HAP-1 (cell line): ENCODE results near the gene AP5Z1.

Experiments used
- DNase-seq, 2 experiments: peaks; one replicate each; pipeline ENCODE4 v3.0.0-alpha.2; 2016 to 2020; ENCODE audit warnings: low spot score in 2 of 2
- H3K27me3 ChIP-seq: fragments of 250-450 bp; sonication (Bioruptor Pico); 2 replicates; pipeline ENCODE4 v1.5.1; 2020; ENCODE audit warnings: low read depth, mild to moderate bottlenecking, moderate library complexity
- H3K36me3 ChIP-seq: fragments of 250-450 bp; sonication (Bioruptor Pico); replicated peaks from 2 replicates; pipeline ENCODE4 v1.5.1; 2020; ENCODE audit warnings: mild to moderate bottlenecking
- H3K4me1 ChIP-seq: fragments of 250-450 bp; sonication (Bioruptor Pico); 2 replicates; pipeline ENCODE4 v1.5.1; 2020; ENCODE audit warnings: mild to moderate bottlenecking
- H3K4me3 ChIP-seq: fragments of 250-450 bp; sonication (Bioruptor Pico); 2 replicates; pipeline ENCODE4 v1.5.1; 2020; ENCODE audit warnings: mild to moderate bottlenecking, moderate library complexity
- H3K9me3 ChIP-seq: fragments of 250-450 bp; sonication (Bioruptor Pico); 2 replicates; pipeline ENCODE4 v1.5.1; 2020; ENCODE audit warnings: mild to moderate bottlenecking, moderate library complexity
- in situ Hi-C: fragments of 300-500 bp; cut with MboI; formaldehyde crosslinking; loops from 3 replicates; pipeline ENCODE4 v1.14.3; 2020; ENCODE audit warnings: low sequenced_read_pairs, inconsistent platforms, mixed read lengths

The AP5Z1 gene, protein sequence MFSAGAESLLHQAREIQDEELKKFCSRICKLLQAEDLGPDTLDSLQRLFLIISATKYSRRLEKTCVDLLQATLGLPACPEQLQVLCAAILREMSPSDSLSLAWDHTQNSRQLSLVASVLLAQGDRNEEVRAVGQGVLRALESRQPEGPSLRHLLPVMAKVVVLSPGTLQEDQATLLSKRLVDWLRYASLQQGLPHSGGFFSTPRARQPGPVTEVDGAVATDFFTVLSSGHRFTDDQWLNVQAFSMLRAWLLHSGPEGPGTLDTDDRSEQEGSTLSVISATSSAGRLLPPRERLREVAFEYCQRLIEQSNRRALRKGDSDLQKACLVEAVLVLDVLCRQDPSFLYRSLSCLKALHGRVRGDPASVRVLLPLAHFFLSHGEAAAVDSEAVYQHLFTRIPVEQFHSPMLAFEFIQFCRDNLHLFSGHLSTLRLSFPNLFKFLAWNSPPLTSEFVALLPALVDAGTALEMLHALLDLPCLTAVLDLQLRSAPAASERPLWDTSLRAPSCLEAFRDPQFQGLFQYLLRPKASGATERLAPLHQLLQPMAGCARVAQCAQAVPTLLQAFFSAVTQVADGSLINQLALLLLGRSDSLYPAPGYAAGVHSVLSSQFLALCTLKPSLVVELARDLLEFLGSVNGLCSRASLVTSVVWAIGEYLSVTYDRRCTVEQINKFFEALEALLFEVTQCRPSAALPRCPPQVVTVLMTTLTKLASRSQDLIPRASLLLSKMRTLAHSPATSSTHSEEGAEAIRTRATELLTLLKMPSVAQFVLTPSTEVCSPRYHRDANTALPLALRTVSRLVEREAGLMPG

DNA sequence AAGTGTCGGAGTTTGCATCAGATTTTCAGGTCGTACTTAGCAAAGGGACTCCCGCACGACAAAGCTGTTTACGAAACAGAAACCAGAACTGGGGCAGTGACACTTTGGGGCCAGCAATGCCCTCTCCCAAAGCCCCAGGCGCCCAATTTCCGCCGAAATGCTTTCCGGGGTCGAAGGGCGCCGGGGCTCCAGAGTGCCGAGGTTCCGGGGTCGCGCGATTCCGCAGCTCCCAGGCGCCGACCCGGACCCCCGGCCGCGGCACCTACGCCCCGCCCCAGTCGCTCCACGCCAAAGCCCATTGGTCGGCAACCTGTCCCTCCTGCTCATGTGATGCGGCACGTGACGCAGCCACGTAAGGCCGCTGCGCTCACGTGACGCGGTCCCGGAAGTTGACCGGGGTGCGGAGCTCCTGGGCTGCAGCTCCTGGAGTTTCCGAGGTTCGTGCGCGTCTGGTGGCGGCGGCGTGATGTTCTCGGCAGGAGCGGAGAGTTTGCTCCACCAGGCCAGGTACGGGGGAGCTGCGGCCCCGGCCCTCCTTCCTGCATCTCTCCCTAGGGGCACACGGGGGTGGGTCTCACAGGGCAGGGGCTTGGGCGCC, at the start of gene AP5Z1:
AP5Z1 (plus strand) TSS at position 374 of the 598 bp plus-strand sequence; CDS start at position 467, 93 bp downstream.
- H3K36me3 ChIP-seq: no peaks in the 10 kb centered on the region; the same call in 1 of the 2 replicates
- H3K27me3 ChIP-seq: no peaks in the 10 kb centered on the region
- in situ Hi-C loops: no loop called here
- H3K4me1 ChIP-seq: no peaks in the 10 kb centered on the region
- H3K4me3 ChIP-seq: peak within 1 kb of the TSS; percentile 92
- no peaks in the 10 kb centered on the region for H3K9me3 ChIP-seq
- peak; percentile 89 to 97 for DNase-seq

DNA sequence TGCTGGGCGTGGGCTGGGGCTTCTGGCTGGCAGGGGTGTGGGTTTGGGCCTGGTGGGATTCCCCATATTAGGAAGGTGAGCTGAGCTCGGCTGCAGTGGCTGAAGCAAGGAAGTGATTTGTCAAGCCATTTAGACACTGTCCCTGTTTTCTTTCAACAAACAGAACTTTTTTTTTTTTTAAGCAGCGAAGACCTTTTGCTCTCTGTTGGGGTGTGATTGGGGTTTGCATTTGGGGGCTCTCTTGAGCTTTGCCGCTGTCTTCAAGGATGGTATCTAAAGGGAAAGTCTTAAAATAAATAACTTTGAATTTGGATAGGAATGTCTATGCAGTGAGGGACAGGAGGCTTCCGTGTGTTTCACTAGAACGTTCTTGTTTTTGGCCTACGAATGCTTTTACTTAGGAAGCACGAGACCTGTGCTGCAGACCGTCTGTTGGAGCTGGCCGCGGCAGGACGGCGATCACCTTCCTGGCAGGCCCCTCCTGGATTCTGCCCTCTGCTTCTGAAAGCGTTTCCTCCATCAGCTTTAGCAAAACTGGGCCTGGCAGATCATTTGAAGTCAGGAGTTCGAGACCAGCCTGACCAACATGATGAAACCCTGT, 49.5 kb upstream of the AP5Z1 start:
- Histone ChIP-seq H3K36me3 (peaks cover 5% of the 10 kb centered on the region; the same call in 1 of the 2 replicates), H3K4me3 (no peak overlapping the region), H3K27me3 (no peaks in the 10 kb centered on the region), H3K9me3 (no peaks in the 10 kb centered on the region), H3K4me1 (no peaks in the 10 kb centered on the region)
- in situ Hi-C loops: no loop called here
- DNase-seq: no peak

DNA sequence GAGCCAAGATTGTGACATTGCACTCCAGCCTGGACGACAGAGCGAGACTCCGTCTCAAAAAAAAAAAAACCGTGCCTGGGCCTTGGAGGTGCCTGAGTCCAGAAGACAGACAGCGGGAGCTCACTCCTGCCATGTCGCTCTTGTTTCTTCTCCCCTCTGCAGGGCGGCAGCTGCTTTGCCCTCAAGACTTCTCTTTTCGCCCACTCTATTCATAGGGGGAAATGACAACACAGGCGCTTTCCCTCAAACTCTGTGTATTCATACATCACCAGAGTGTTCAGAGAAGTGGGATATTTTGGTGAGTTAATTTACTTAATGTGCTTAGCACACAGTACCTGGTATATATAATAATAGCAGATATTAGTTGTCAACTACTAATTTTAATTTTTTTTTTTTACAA, 48.9 kb upstream of the AP5Z1 start:
- Histone ChIP-seq H3K4me1 (no peaks in the 10 kb centered on the region), H3K4me3 (no peak overlapping the region), H3K27me3 (no peaks in the 10 kb centered on the region), H3K36me3 (peaks cover 5% of the 10 kb centered on the region; the same call in 1 of the 2 replicates), H3K9me3 (no peaks in the 10 kb centered on the region)
- no peak for DNase-seq
- in situ Hi-C loops: no loop called here

DNA sequence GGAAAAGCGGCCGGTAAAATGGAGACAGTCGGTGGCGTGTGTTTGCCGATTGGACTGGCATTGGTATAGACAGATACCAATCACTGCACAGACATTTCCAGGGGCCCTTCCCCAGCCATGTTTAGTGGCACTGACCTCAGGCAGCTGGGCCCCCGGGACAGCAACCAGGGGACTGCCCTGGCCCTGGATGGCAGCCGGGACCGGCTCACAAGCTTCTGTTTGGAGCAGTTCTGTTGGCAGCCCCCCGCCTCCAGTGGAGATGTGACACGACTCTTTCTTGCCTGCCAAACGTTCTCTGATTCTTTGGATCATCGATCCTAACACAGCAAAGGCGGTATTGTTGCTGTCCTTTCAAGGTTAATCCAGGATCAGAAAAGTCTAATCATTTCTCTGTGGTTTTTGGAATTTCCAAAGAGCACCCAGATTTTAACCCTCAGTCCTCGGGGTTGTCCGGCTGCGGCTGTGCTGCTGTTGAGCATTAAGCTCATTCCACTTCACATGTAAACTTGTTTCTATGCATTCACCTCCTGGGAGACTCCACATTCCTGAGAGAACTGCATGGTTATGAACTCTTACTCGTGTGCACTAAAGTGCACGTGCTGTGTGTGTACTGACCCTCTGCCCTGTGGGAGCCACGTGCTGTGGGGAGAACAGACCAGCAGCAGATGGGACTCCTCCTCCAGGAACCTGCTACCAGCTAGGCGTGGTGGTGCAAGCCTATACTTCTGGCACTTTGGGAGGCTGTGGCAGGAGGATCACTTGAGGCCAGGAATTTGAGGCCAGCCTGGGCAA, 47.3 kb upstream of the AP5Z1 start:
- Histone ChIP-seq H3K4me1 (no peaks in the 10 kb centered on the region), H3K36me3 (no peaks in the 10 kb centered on the region), H3K27me3 (no peaks in the 10 kb centered on the region), H3K4me3 (no peak overlapping the region), H3K9me3 (no peaks in the 10 kb centered on the region)
- no peak for DNase-seq
- in situ Hi-C loops: no loop called here

DNA sequence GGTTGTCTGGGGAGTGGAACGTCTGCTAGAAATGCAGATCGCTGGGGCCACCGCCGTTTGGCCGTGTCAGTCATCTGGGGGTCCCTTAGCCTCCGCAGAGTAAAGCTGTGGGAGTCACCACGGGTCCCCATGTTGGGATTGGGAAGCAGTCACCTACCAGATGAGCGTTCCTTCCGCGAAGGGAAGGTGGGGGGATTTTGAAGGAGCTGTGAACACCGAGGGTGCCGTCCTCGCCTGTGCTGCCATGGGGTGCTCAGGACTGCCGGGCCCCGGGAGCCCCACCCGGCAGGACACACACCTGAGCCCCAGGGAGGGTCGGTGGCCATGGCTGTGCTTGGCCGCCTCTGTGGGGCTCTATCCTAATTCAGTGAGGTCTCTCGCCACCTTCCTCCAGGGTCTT, 46.2 kb upstream of the AP5Z1 start:
- H3K36me3 ChIP-seq: no peaks in the 10 kb centered on the region
- in situ Hi-C loops: no loop called here
- DNase-seq: no peak
- no peaks in the 10 kb centered on the region for H3K27me3 ChIP-seq
- no peaks in the 10 kb centered on the region for H3K4me1 ChIP-seq
- H3K4me3 ChIP-seq: no peak overlapping the region
- no peaks in the 10 kb centered on the region for H3K9me3 ChIP-seq

DNA sequence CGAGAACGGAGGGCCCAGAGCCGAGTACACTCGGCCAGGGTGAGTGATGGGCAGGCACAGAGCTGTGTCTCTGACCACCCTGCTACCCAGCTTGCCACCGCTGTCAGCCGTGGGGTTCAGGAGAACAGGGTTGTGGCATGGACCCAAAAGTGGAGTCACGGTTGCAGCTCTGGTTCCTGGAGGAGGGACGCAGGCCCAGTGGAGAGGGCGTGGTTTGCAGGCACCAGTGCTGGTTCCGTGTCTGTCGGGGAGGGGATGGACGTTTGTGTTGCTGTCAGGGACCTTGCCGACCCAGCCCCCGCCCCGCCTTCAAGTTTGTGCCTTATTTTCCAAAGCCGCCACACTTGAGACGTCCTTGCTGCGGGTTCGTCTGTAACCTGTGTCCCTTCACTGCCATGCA, 45.1 kb upstream of the AP5Z1 start:
- in situ Hi-C loops: no loop called here
- H3K27me3 ChIP-seq: no peaks in the 10 kb centered on the region
- no peaks in the 10 kb centered on the region for H3K9me3 ChIP-seq
- no peak overlapping the region for H3K4me3 ChIP-seq
- H3K4me1 ChIP-seq: no peaks in the 10 kb centered on the region
- H3K36me3 ChIP-seq: no peaks in the 10 kb centered on the region
- no peak for DNase-seq

DNA sequence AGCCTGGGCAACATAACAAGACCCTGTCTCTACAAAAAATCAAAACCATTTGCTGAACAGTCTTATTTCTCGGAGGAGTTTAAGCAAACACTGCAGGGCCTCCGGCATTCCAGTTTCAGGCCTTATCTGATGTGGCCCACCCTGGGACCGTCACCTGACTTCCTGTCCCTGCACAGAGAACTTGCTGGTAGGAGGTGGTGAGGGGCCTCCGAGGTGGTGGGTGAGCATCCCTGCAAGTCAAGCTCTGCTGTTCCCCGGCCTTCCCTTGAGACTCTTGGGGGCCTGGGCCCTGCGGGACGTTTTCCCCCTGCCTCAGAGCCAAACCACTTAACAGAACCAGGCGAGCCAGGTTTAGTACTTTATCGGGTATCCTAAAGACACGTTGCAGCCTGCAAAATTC, 44.5 kb upstream of the AP5Z1 start:
- no peaks in the 10 kb centered on the region for H3K27me3 ChIP-seq
- H3K36me3 ChIP-seq: no peaks in the 10 kb centered on the region
- in situ Hi-C loops: no loop called here
- no peaks in the 10 kb centered on the region for H3K4me1 ChIP-seq
- no peak overlapping the region for H3K4me3 ChIP-seq
- no peaks in the 10 kb centered on the region for H3K9me3 ChIP-seq
- no peak for DNase-seq

DNA sequence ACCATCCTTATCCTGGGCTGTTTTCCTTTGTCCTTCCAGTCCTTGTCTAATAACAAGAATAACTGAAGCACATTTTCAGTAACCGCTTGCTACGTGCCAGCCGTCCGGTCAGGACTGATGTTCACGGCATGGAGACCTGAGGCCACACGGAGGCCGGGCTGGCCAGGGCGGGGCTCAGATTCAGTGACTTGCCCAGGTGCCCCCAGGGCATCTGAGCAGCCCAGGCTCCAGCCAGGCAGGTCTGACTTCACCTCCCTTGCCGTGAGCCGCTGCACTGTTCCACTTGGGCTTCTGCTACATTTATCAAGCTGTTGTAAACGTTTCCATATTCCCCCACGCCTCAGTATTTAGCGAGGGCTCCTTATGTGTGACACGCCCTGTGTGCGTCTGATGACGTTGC, 43.6 kb upstream of the AP5Z1 start:
- DNase-seq: no peak
- Histone ChIP-seq H3K4me3 (no peak overlapping the region), H3K4me1 (no peaks in the 10 kb centered on the region), H3K9me3 (no peaks in the 10 kb centered on the region), H3K27me3 (no peaks in the 10 kb centered on the region), H3K36me3 (no peaks in the 10 kb centered on the region)
- in situ Hi-C loops: no loop called here

DNA sequence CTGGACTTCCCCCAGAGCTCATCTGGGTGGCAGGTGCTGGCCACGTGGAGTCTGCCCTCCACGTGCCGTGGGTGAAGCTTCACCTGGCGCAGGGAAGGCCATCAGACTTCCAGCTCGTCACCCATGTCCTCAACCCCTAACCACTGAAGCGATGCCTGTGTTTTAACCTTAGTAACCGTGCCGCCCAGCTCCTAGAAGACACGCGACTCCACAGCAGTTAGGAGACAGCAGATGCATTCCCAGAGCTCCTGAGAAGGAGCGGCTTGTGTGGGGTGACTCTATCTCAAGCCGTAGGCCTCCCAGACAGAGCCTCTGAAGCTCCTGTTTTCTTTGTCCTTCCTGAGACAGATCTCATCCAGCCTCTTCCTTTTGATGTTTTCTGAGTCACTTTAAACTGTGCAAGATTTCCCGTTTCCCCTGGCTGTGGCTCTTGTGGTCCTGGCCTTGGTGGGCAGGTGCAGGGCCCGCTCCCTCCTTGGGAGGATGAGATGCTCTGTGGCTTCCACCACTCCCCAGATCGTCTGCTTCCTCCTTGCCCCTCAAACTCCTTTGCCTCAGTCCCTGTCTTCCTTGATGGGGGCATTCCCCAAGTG, 41.4 kb upstream of the AP5Z1 start:
- H3K9me3 ChIP-seq: no peaks in the 10 kb centered on the region
- H3K4me1 ChIP-seq: no peaks in the 10 kb centered on the region
- no peaks in the 10 kb centered on the region for H3K36me3 ChIP-seq
- H3K4me3 ChIP-seq: no peak overlapping the region
- H3K27me3 ChIP-seq: no peaks in the 10 kb centered on the region
- in situ Hi-C loops: no loop called here
- DNase-seq: no peak

DNA sequence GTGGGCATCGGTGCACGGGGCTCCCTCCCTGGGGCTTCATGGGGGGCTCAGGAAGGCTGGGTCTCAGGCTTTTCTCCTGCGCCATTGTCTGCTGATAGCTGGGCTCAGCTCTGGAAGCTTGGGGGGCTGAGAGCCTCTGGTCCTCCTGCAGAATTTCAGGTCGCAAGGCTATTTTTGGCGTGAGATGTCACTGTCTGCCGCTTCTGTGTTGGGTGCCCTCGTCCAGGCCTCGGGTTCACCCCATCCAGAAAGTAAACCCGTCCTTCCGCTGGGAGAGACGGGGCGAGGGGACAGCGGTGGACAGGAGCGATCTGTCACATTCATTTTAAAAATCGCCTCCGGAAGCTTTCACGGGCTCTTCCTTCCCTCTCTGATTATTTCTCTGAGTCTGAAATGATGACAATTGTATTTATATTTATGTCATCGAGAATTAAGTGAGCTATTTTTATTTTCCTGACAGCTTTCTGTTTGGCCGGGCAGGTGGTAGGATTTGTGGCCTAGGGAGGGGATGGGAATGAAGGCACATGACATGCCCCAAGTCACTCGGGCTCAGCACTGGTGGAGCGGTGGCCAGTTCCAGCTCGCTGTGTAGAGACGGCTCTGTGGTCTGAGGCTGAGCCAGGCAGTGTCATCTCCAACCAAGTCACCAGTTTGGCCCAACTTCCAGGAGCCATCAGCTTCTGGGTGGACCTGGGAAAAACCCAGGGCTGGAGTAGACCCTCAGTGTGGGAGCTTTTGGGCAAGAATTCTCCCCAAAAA, 40.7 kb upstream of the AP5Z1 start:
- H3K4me3 ChIP-seq: no peak overlapping the region
- H3K27me3 ChIP-seq: no peaks in the 10 kb centered on the region
- in situ Hi-C loops: no loop called here
- H3K36me3 ChIP-seq: no peaks in the 10 kb centered on the region
- DNase-seq: no peak
- H3K4me1 ChIP-seq: no peaks in the 10 kb centered on the region
- no peaks in the 10 kb centered on the region for H3K9me3 ChIP-seq

DNA sequence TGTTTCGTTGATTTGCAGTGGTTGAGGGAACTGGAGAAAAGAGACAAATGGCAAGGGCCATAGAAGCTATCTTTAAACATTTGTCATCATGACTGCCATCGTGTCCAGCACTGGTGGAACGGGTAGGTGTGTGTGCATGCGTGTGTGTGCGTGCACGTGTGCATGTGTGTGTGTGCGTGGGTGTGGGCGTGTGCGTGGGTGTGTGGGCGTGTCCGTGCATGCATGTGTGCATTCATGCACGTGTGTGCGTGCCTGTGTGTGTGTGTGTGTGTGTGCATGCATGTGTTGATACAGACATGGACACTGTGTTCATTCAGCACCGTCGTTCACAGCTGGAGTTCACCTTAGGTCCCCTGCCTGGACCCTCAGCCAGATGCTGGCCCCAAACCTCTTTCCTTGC, 38.1 kb upstream of the AP5Z1 start:
- Histone ChIP-seq H3K9me3 (no peaks in the 10 kb centered on the region), H3K4me3 (no peak overlapping the region), H3K4me1 (no peaks in the 10 kb centered on the region), H3K36me3 (peaks cover 14% of the 10 kb centered on the region), H3K27me3 (no peaks in the 10 kb centered on the region)
- in situ Hi-C loops: no loop called here
- DNase-seq: no peak

DNA sequence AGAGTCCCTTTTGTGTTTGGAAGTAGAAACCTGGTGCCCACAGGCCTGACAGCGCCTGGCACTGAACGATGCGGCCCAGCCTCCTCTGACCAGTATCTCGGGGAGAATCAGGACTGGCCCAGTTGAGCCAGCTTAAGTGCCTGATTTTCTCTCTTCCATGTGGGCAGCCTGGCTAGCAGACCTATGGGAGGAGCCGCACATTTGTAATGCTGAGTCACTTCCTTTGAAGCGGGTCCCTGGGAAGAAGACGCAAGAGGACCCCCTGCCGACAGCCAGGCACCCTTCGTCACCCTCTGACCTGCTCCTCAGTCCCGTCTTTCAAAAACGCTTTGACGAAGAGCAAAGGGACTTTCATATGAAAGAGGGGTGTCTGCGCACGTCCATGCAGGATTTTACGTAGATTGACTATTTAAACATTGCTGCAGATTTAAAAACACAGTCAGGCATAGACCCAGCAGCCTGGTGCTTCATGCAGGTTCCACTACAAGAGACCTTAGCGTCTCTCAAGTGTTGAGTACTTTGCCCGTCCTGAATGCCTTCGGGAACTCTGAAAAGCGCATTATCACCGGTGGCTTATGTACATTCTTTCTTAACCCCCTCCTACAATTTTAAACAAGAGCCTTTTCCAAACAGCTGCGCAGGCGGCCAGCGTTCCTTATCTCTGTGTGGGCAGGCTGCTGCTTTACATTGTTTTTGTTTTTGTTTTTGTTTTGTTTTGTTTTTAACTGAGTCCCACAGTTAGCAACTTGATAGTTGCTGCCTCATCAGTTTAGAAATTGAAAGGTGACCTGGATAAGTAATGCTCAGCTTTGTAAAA, 36.5 kb upstream of the AP5Z1 start:
- Histone ChIP-seq H3K36me3 (peaks cover 19% of the 10 kb centered on the region), H3K27me3 (no peaks in the 10 kb centered on the region), H3K4me1 (peaks cover 9% of the 10 kb centered on the region), H3K4me3 (no peak overlapping the region), H3K9me3 (no peaks in the 10 kb centered on the region)
- DNase-seq: peak in 1 of 2 experiments; percentile 50
- in situ Hi-C loops: no loop called here
